Lower leg skin (tissue), 3 donors: ENCODE data around the gene TMTC2.

Experiments
- CTCF ChIP-seq, 3 donors: fragments of 450-650 bp; IDR thresholded peaks; one replicate each; pipeline ENCODE4 v1.5.1; 2016; ENCODE audit warnings: antibody characterized with exemption in 3 of 3, mild to moderate bottlenecking in 3 of 3, moderate library complexity in 2 of 3
- POLR2A ChIP-seq, 2 donors: fragments of 450-650 bp; IDR thresholded peaks; one replicate each; pipeline ENCODE4 v1.6.1; 2016 to 2017; ENCODE audit warnings: antibody characterized with exemption in 2 of 2, mild to moderate bottlenecking in 1 of 2, moderate library complexity in 1 of 2

- TF ChIP-seq POLR2A (IDR thresholded peaks at IDR 0.05) (no peak), CTCF (IDR thresholded peaks at IDR 0.05) (no peak)
Measured at GRCh38 chr12:83150465-83151189, 463.9 kb downstream of the TMTC2 start.
